CD14-positive monocyte (primary cell): ENCODE results near the gene TXNDC11. TPM values are rescaled to one million over a fixed set of nuclear protein-coding genes. Genes with fewer than 3 reads are reported as not detected.

Experiments used
- DNase-seq, 3 donors: peaks; one replicate each; pipeline ENCODE4 v3.0.0-alpha.2; 2011 to 2022
- H2AFZ ChIP-seq: 2 replicates; pipeline ENCODE4 v1.6.0; 2012; ENCODE audit warnings: mild to moderate bottlenecking, low read depth, low read length, inconsistent platforms; ENCODE audit not compliant: insufficient read depth, poor library complexity, severe bottlenecking
- H3K27ac ChIP-seq, 2 donors: 1 replicate in 1 of 2; 2 replicates in 1 of 2; pipeline ENCODE4 v1.5.1; 2012 to 2013; ENCODE audit warnings: low read length in 2 of 2, control low read depth in 1 of 2, inconsistent platforms in 1 of 2, low read depth in 1 of 2, mild to moderate bottlenecking in 1 of 2
- H3K27me3 ChIP-seq, 2 donors: one replicate each; pipeline versions ENCODE4 v1.6.0 to v1.6.1; 2011 to 2013; ENCODE audit warnings: low read length in 2 of 2; ENCODE audit not compliant: control insufficient read depth in 2 of 2, insufficient read depth in 2 of 2
- H3K36me3 ChIP-seq, 2 donors: replicated peaks in 1 of 2; 1 replicate in 1 of 2; 2 replicates in 1 of 2; pipeline versions ENCODE4 v1.5.1 to v1.6.1; 2012 to 2013; ENCODE audit warnings: low read length in 2 of 2, control low read depth in 1 of 2, inconsistent platforms in 1 of 2, mild to moderate bottlenecking in 1 of 2; ENCODE audit not compliant: insufficient read depth in 2 of 2, control insufficient read depth in 1 of 2
- H3K4me1 ChIP-seq, 2 donors: 1 replicate in 1 of 2; 2 replicates in 1 of 2; pipeline versions ENCODE4 v1.5.1 to v1.6.1; 2012 to 2013; ENCODE audit warnings: low read length in 2 of 2, control low read depth in 1 of 2, inconsistent platforms in 1 of 2, mild to moderate bottlenecking in 1 of 2, moderate library complexity in 1 of 2; ENCODE audit not compliant: insufficient read depth in 2 of 2, control insufficient read depth in 1 of 2
- H3K4me2 ChIP-seq: replicated peaks from 2 replicates; pipeline ENCODE3; 2012; ENCODE audit warnings: low read length, moderate library complexity, mild to moderate bottlenecking; ENCODE audit not compliant: poor library complexity, severe bottlenecking; ENCODE audit errors: extremely low read depth
- H3K4me3 ChIP-seq, 3 experiments: fragments of 200-600 bp in 1 of 3; sonication (generic) in 1 of 3; replicated peaks in 1 of 3; 1 replicate in 2 of 3; 2 replicates in 1 of 3; pipeline ENCODE4 v1.5.1; 2011 to 2013; ENCODE audit warnings: low read length in 3 of 3, mild to moderate bottlenecking in 3 of 3, control low read depth in 2 of 3, low read depth in 2 of 3, inconsistent platforms in 1 of 3, moderate library complexity in 1 of 3
- H3K79me2 ChIP-seq: 2 replicates; pipeline ENCODE4 v1.6.0; 2012; ENCODE audit warnings: mild to moderate bottlenecking, control low read depth, inconsistent platforms, low read length, moderate library complexity; ENCODE audit not compliant: insufficient read depth
- H3K9ac ChIP-seq: 2 replicates; pipeline ENCODE4 v1.6.0; 2017; ENCODE audit warnings: low read length, mild to moderate bottlenecking; ENCODE audit not compliant: insufficient read depth, poor library complexity, severe bottlenecking
- H3K9me3 ChIP-seq, 2 donors: replicated peaks in 1 of 2; 1 replicate in 1 of 2; 2 replicates in 1 of 2; pipeline versions ENCODE4 v1.5.1 to v1.6.1; 2012 to 2013; ENCODE audit warnings: low read length in 2 of 2, control low read depth in 1 of 2; ENCODE audit not compliant: control insufficient read depth in 1 of 2, insufficient read depth in 1 of 2
- H4K20me1 ChIP-seq: 2 replicates; pipeline ENCODE4 v1.6.0; 2012; ENCODE audit warnings: mild to moderate bottlenecking, low read length, control low read depth, moderate library complexity; ENCODE audit not compliant: insufficient read depth
- H3K27ac Mint-ChIP-seq, 7 donors: one replicate each; pipeline ENCODE4 v1.8.0; 2020; ENCODE audit warnings: mild to moderate bottlenecking in 7 of 7, mixed read lengths in 7 of 7, moderate library complexity in 6 of 7, inconsistent platforms in 2 of 7
- H3K27me3 Mint-ChIP-seq, 3 donors: one replicate each; pipeline ENCODE4 v1.8.0; 2021 to 2022; ENCODE audit warnings: low read depth in 3 of 3, mild to moderate bottlenecking in 3 of 3, mixed read lengths in 3 of 3, moderate library complexity in 3 of 3, inconsistent platforms in 1 of 3
- H3K36me3 Mint-ChIP-seq, 2 donors: one replicate each; pipeline ENCODE4 v1.8.0; 2020; ENCODE audit warnings: mixed read lengths in 2 of 2, inconsistent platforms in 1 of 2, mild to moderate bottlenecking in 1 of 2
- H3K4me1 Mint-ChIP-seq: one replicate; pipeline ENCODE4 v1.8.0; 2020; ENCODE audit warnings: mild to moderate bottlenecking, mixed read lengths
- H3K4me3 Mint-ChIP-seq, 2 donors: one replicate each; pipeline ENCODE4 v1.8.0; 2020; ENCODE audit warnings: mild to moderate bottlenecking in 2 of 2, mixed read lengths in 2 of 2, moderate library complexity in 1 of 2
- H3K9me3 Mint-ChIP-seq, 7 donors: one replicate each; pipeline ENCODE4 v1.8.0; 2020 to 2022; ENCODE audit warnings: mixed read lengths in 7 of 7, mild to moderate bottlenecking in 6 of 7, moderate library complexity in 6 of 7, inconsistent platforms in 2 of 7
- WGBS: methylation state at CpG from one replicate; pipeline ENCODE4 v1.1.5; 2013; ENCODE audit warnings: missing lambda C conversion rate; ENCODE audit not compliant: insufficient coverage; 5-methylcytosine and 5-hydroxymethylcytosine counted together
- intact Hi-C, 2 donors: fragments of 100-400 bp; cut with micrococcal nuclease; formaldehyde crosslinking; loops; one replicate each; pipeline versions ENCODE4 v1.15.0 to v1.15.1; 2023
- polyA plus RNA-seq, 3 donors: library from polyadenylated mRNA; depleted of rRNA in 1 of 3; unstranded in 2 of 3; stranded (reverse) in 1 of 3; fragments of 300-500 nt in 2 of 3; fragments of >200 nt in 1 of 3; fragmentation: Illumina TruSeq in 2 of 3; gene quantifications; 1 replicate in 2 of 3; 2 replicates in 1 of 3; pipeline ENCODE4 v1.2.3, GENCODE V29; 2012 to 2021
- TF ChIP-seq, protein P1 (sequence below): fragments of 200-600 bp; IDR thresholded peaks from one replicate; pipeline ENCODE4 v1.8.0; 2022; ENCODE audit warnings: antibody characterized with exemption, mild to moderate bottlenecking

TXNDC11 gene
- polyA plus RNA-seq, 3 donors = 32.9 to 60.0 (median 40.6) TPM

DNA sequence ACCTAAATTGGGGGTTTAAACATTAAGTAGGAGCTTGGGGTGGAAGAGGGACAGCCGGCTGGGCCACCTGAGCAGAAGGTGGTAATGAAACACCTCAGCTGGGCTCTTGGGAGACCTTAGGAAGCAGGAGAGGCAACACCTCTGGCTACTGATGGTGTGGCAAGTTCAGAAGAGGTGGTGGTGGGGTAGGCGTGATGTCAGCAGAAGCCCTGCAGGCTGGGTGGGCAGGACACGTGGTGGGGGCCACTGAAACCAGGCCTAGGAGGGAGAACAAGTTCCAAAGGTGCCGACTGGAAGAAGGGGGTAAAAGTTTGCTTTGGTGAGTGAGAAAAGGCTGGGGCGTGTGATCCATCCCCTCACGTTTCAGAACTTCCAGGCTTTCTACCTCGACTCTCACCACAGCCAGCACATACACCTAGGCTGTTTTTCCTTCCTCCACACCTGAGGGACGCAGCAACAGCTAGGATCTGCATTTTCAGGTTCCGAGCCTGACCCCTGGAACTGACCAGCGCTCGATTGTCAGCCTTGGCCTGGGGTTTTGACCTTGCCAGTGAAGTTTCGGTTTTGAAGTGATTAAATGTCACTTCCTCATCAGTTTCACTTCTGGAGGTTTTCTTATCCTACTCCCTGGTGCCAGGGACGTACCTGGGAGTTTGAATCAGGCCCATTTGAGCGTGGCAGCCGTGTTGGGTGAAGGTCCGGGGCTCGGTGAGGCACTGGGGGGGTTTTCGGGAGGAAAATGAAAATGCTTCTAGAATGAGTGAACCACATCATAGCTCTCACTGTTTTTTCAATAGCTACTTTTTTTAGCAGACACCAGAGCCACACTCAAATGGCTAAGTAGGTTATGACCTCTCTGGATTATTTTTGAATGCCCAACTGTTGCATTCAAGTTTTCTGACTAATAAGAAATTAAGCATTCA is 64.4 kb downstream of the TXNDC11 start:
- Histone ChIP-seq H4K20me1 (peaks cover 94% of the 10 kb centered on the region), H3K9me3 (no peaks in the 10 kb centered on the region), H3K4me3 (peak overlapping the region in 1 of 3 experiments; percentile 45), H3K27ac (peak overlapping the region; percentile 50 to 75), H3K79me2 (peaks cover 62% of the 10 kb centered on the region), H2AFZ (no peak overlapping the region), H3K4me1 (peaks cover 76 to 90% of the 10 kb centered on the region in 2 donors), H3K9ac (peak overlapping the region; percentile 29), H3K36me3 (peaks cover 49 to 82% of the 10 kb centered on the region in 2 donors), H3K27me3 (no peaks in the 10 kb centered on the region), H3K4me2 (peak overlapping the region; percentile 59)
- TF ChIP-seq, protein P1, sequence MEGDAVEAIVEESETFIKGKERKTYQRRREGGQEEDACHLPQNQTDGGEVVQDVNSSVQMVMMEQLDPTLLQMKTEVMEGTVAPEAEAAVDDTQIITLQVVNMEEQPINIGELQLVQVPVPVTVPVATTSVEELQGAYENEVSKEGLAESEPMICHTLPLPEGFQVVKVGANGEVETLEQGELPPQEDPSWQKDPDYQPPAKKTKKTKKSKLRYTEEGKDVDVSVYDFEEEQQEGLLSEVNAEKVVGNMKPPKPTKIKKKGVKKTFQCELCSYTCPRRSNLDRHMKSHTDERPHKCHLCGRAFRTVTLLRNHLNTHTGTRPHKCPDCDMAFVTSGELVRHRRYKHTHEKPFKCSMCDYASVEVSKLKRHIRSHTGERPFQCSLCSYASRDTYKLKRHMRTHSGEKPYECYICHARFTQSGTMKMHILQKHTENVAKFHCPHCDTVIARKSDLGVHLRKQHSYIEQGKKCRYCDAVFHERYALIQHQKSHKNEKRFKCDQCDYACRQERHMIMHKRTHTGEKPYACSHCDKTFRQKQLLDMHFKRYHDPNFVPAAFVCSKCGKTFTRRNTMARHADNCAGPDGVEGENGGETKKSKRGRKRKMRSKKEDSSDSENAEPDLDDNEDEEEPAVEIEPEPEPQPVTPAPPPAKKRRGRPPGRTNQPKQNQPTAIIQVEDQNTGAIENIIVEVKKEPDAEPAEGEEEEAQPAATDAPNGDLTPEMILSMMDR = no peak
- H3K4me1 Mint-ChIP-seq = peaks cover 88% of the 10 kb centered on the region
- 60% methylated on average over 7 of the region's 18 CpGs for WGBS
- intact Hi-C loops = no loop called here
- H3K9me3 Mint-ChIP-seq = no peaks in the 10 kb centered on the region
- H3K36me3 Mint-ChIP-seq = peaks cover 65 to 85% of the 10 kb centered on the region in 2 donors
- peak in 2 of 3 donors; percentile 29 to 43 for DNase-seq
- H3K4me3 Mint-ChIP-seq = peak overlapping the region; percentile 21 to 49
- H3K27me3 Mint-ChIP-seq = peaks cover 0 to 2% (median 2%) of the 10 kb centered on the region in 3 donors
- H3K27ac Mint-ChIP-seq = peak overlapping the region; percentile 85 to 94 (median 90)

GRCh38 chr16:11677451-11677951 is 65.2 kb downstream of the TXNDC11 start:
- H4K20me1 ChIP-seq = peaks cover 100% of the 10 kb centered on the region
- WGBS = 56% methylated on average over 5 of the region's 9 CpGs
- H3K4me1 Mint-ChIP-seq = peaks cover 88% of the 10 kb centered on the region
- H2AFZ ChIP-seq = no peak overlapping the region
- intact Hi-C loops = no loop called here
- H3K9ac ChIP-seq = peak overlapping the region; percentile 29
- H3K9me3 Mint-ChIP-seq = no peaks in the 10 kb centered on the region
- peak overlapping the region; percentile 50 to 75 for H3K27ac ChIP-seq
- H3K36me3 Mint-ChIP-seq = peaks cover 59 to 82% of the 10 kb centered on the region in 2 donors
- TF ChIP-seq, protein P1 = no peak
- peak overlapping the region in 1 of 2 donors; percentile 6 for H3K4me3 Mint-ChIP-seq
- no peak for DNase-seq
- peak overlapping the region in 1 of 3 experiments; percentile 45 for H3K4me3 ChIP-seq
- H3K4me2 ChIP-seq = peak overlapping the region; percentile 59
- H3K9me3 ChIP-seq = no peaks in the 10 kb centered on the region
- H3K36me3 ChIP-seq = peaks cover 46 to 77% of the 10 kb centered on the region in 2 donors
- H3K27me3 ChIP-seq = no peaks in the 10 kb centered on the region
- H3K27me3 Mint-ChIP-seq = peaks cover 0 to 2% (median 2%) of the 10 kb centered on the region in 3 donors
- peaks cover 70% of the 10 kb centered on the region for H3K79me2 ChIP-seq
- peaks cover 76 to 90% of the 10 kb centered on the region in 2 donors for H3K4me1 ChIP-seq
- H3K27ac Mint-ChIP-seq = peak overlapping the region; percentile 85 to 94 (median 90)
